Measurements from ENCODE around the gene GTF2E1. TPM values are rescaled to one million over a fixed set of nuclear protein-coding genes. Genes with fewer than 3 reads are reported as not detected.

The GTF2E1 gene
- polyA plus RNA-seq, 1 donor (not counting 4 experiments of a cell fraction or from before 2014, with no cell fraction given), result 14.8 TPM

DNA sequence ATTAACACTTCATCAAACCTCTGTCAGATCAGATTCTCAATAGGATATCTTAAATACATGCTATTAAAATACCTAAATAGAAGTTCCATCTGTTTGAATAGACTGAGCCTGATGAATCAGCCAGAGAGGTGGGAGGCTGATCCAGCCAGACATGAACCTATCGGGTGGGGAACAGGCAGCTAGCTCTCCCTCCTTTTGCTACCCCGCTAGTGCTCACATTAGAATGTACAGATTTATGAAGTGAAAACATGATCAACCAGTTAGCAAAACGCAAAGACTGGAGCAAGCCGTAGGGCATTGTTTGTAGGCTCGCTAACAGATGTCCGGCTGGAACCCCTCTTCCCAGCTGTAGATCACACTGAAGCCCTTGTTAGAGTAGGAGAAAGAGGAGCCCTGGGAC lies 54.4 kb downstream of the GTF2E1 start:
- H3K79me2 ChIP-seq (ENCODE audit: control insufficient read depth, insufficient read depth, low read length), result no peaks in the 10 kb centered on the region
- H3K4me3 ChIP-seq (ENCODE audit: control insufficient read depth in 2 of 3, extremely low read depth in 1 of 3, insufficient read depth in 2 of 3, low read depth in 1 of 3, low read length in 3 of 3), result no peak overlapping the region
- TF ChIP-seq EZH2 (IDR thresholded peaks at IDR 0.05; ENCODE audit: low read length) (no peak), CTCF (optimal IDR thresholded peaks at IDR 0.05 in 1 of 3, IDR thresholded peaks at IDR 0.05 in 1 of 3, conservative IDR thresholded peaks at IDR 0.05 in 1 of 3; ENCODE audit: extremely low read depth in 1 of 3, insufficient read depth in 2 of 3, low read length in 3 of 3) (no peak)
- H3K9me3 ChIP-seq (ENCODE audit: control insufficient read depth, low read depth, low read length), result no peaks in the 10 kb centered on the region
- H3K4me1 ChIP-seq (ENCODE audit: control insufficient read depth, extremely low read depth, insufficient read depth, low read length), result peaks cover 6% of the 10 kb centered on the region
- H3K27ac ChIP-seq (ENCODE audit: control insufficient read depth, insufficient read depth, low read length), result no peak overlapping the region
- no peaks in the 10 kb centered on the region for H3K36me3 ChIP-seq (ENCODE audit: control insufficient read depth in 2 of 2, extremely low read depth in 1 of 2, insufficient read depth in 2 of 2, low read length in 2 of 2)
- DNase-seq (ENCODE audit: low read depth, low spot score), result no peak
- no peak overlapping the region for H2AFZ ChIP-seq (ENCODE audit: control insufficient read depth, low read length)
- no peak for FAIRE-seq
- no peaks in the 10 kb centered on the region for H3K27me3 ChIP-seq (ENCODE audit: control insufficient read depth, extremely low read depth, insufficient read depth, low read length)
- H3K9me1 ChIP-seq (ENCODE audit: control insufficient read depth, extremely low read depth, insufficient read depth, low read length), result no peaks in the 10 kb centered on the region
- no peaks in the 10 kb centered on the region for H4K20me1 ChIP-seq (ENCODE audit: control insufficient read depth, extremely low read depth, insufficient read depth, low read length)
- dilution Hi-C loops (cut with MboI; ENCODE audit: extremely low pct_ligation_motif_present, low sequenced_read_pairs), result no loop called here
- no peak overlapping the region for H3K9ac ChIP-seq (ENCODE audit: control insufficient read depth, extremely low read depth, insufficient read depth, low read length)
- no peak overlapping the region for H3K4me2 ChIP-seq (ENCODE audit: control insufficient read depth, extremely low read depth, insufficient read depth, low read depth, low read length)

- no peak overlapping the region for H3K27ac ChIP-seq (ENCODE audit: control insufficient read depth, insufficient read depth, low read length)
- H3K9me3 ChIP-seq (ENCODE audit: control insufficient read depth, low read depth, low read length), result no peaks in the 10 kb centered on the region
- H3K9ac ChIP-seq (ENCODE audit: control insufficient read depth, extremely low read depth, insufficient read depth, low read length), result no peak overlapping the region
- no peaks in the 10 kb centered on the region for H3K36me3 ChIP-seq (ENCODE audit: control insufficient read depth in 2 of 2, extremely low read depth in 1 of 2, insufficient read depth in 2 of 2, low read length in 2 of 2)
- FAIRE-seq (no peak), DNase-seq (ENCODE audit: low read depth, low spot score) (no peak)
- no peaks in the 10 kb centered on the region for H3K4me1 ChIP-seq (ENCODE audit: control insufficient read depth, extremely low read depth, insufficient read depth, low read length)
- TF ChIP-seq EZH2 (IDR thresholded peaks at IDR 0.05; ENCODE audit: low read length) (no peak), CTCF (optimal IDR thresholded peaks at IDR 0.05 in 1 of 3, IDR thresholded peaks at IDR 0.05 in 1 of 3, conservative IDR thresholded peaks at IDR 0.05 in 1 of 3; ENCODE audit: extremely low read depth in 1 of 3, insufficient read depth in 2 of 3, low read length in 3 of 3) (no peak)
- H4K20me1 ChIP-seq (ENCODE audit: control insufficient read depth, extremely low read depth, insufficient read depth, low read length), result no peaks in the 10 kb centered on the region
- H3K79me2 ChIP-seq (ENCODE audit: control insufficient read depth, insufficient read depth, low read length), result no peaks in the 10 kb centered on the region
- H2AFZ ChIP-seq (ENCODE audit: control insufficient read depth, low read length), result no peak overlapping the region
- H3K4me2 ChIP-seq (ENCODE audit: control insufficient read depth, extremely low read depth, insufficient read depth, low read depth, low read length), result no peak overlapping the region
- H3K27me3 ChIP-seq (ENCODE audit: control insufficient read depth, extremely low read depth, insufficient read depth, low read length), result no peaks in the 10 kb centered on the region
- H3K9me1 ChIP-seq (ENCODE audit: control insufficient read depth, extremely low read depth, insufficient read depth, low read length), result no peaks in the 10 kb centered on the region
- dilution Hi-C loops (cut with MboI; ENCODE audit: extremely low pct_ligation_motif_present, low sequenced_read_pairs), result no loop called here
- H3K4me3 ChIP-seq (ENCODE audit: control insufficient read depth in 2 of 3, extremely low read depth in 1 of 3, insufficient read depth in 2 of 3, low read depth in 1 of 3, low read length in 3 of 3), result no peak overlapping the region
Measured at GRCh38 chr3:120797857-120798256, 55.3 kb downstream of the GTF2E1 start.
